HG02870 (cell line): ENCODE measurements around the gene LRRC27.
"Not testable (repeated sequence)": the region's sequence is repeated elsewhere in the genome, so short reads cannot be mapped to it uniquely, and the experiment has no call there.

Experiments used
- ATAC-seq: cut with Tn5 transposase; IDR thresholded peaks from one replicate; pipeline ENCODE4 v1.9.1; 2021; ENCODE audit warnings: mild to moderate bottlenecking, moderate library complexity; ENCODE audit not compliant: unreplicated experiment

Gene LRRC27

GRCh38 chr10:132335189-132336063 lies 3.4 kb downstream of the LRRC27 start:
- no peak for ATAC-seq

DNA sequence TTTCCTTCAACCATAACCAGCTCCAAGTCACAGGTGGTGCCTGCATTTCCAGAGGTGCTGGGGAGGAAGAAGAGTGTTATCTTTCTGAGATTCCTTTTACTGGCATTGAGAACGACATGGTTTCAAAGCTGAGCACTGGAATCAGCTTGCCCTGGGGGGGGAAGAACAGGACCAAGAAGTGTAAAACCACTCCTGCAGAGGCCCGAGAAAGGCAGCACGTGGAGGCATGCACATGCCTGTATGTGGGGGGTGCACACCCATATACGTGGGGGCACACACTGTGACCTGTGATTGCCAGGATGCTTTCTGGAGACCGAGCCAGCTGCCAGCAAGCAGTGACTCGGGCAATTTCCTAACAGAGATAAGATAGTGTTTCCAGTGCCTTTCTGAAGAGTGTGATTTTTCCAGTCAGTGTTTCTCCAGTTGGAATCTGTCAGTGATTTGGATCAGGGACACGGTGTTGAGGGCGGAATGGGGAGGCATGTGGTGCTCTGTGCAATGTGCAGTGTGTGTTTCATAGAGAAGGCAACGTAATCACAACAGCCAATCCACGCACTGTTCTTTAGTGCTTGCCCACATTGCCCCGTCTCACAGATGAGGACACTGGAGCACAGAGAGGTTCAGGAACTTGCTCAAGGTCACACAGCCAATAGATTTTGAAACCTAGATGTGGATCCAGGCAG lies 4.2 kb downstream of the LRRC27 start:
- ATAC-seq = no peak

- ATAC-seq = no peak
These were observed 5.0 kb downstream of the LRRC27 start for GRCh38 chr10:132336919-132337407.

DNA sequence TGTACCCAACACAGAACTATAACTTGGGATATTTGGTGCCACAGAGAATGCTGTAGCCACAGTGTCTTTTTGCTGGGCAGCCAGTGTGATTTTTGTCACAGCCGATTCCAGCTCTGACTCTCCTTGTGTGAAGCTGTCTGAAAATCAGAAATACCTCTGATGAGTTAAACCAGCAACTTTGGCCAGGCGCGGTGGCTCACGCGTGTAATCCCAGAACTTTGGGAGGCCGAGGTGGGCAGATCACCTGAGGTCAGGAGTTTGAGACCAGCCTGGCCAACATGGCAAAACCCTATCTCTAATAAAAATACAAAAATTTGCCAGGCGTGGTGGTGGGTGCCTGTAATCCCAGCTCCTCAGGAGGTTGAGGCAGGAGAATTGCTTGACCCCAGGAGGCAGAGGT lies 5.9 kb downstream of the LRRC27 start:
- not testable (repeated sequence) for ATAC-seq

DNA sequence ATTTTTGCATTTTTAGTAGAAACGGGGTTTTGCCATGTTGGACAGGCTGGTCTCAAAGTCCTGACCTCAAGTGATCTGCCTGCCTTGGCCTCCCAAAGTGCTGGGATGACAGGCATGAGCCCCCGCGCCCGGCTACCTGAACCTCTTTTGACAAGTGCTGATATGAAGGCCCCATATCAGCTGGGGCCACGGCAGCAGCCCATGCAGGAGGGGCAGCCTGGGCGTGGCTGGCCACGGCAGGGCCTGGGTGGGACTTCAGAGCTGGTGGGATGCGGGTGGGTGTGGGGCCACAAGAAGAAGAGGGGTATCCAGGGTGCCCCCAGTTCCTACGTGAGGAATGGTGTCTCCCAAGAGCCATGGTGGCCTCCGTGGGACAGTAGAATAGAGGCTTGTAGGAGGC lies 6.9 kb downstream of the LRRC27 start:
- ATAC-seq = no peak

DNA sequence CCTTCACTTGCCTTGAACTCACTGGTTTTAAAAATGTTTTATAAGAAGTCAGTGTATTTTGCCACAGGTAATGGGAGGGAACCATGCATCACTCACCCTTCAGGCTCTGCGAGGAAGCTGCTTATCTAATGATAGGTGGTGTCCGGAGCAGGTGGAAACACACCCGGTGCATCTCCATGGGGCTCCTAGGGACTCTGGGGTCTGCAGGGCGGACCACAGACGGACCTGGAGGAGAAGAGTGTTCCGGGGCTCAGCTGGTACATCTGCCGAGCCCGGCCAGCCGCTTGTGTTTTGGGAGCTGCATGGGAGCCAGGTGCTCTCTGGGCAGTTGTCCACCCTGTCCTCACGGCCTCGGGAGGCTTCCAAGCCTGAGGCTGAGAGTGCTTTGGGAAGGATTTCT lies 7.3 kb downstream of the LRRC27 start:
- ATAC-seq = no peak

GRCh38 chr10:132341017-132341416 lies 9.0 kb downstream of the LRRC27 start:
- no peak for ATAC-seq

- ATAC-seq = no peak
These were observed 9.8 kb downstream of the LRRC27 start for GRCh38 chr10:132341781-132342180.

- ATAC-seq = no peak
These were observed 10.6 kb downstream of the LRRC27 start for GRCh38 chr10:132342553-132342952.

- ATAC-seq = no peak
These were observed 12.4 kb downstream of the LRRC27 start for GRCh38 chr10:132344386-132344785.

- no peak for ATAC-seq
These were observed 13.4 kb downstream of the LRRC27 start for GRCh38 chr10:132345345-132345744.

GRCh38 chr10:132346806-132347205 lies 14.8 kb downstream of the LRRC27 start:
- no peak for ATAC-seq

- ATAC-seq = no peak
These were observed 15.4 kb downstream of the LRRC27 start for GRCh38 chr10:132347211-132347930.

GRCh38 chr10:132347931-132348267 lies 15.9 kb downstream of the LRRC27 start:
- ATAC-seq = no peak

- no peak for ATAC-seq
These were observed 17.8 kb downstream of the LRRC27 start for GRCh38 chr10:132349766-132350165.

- ATAC-seq = no peak
These were observed 18.4 kb downstream of the LRRC27 start for GRCh38 chr10:132350391-132350790.

GRCh38 chr10:132350946-132351345 lies 19.0 kb downstream of the LRRC27 start:
- ATAC-seq = no peak

GRCh38 chr10:132351611-132352010 lies 19.6 kb downstream of the LRRC27 start:
- ATAC-seq = no peak

DNA sequence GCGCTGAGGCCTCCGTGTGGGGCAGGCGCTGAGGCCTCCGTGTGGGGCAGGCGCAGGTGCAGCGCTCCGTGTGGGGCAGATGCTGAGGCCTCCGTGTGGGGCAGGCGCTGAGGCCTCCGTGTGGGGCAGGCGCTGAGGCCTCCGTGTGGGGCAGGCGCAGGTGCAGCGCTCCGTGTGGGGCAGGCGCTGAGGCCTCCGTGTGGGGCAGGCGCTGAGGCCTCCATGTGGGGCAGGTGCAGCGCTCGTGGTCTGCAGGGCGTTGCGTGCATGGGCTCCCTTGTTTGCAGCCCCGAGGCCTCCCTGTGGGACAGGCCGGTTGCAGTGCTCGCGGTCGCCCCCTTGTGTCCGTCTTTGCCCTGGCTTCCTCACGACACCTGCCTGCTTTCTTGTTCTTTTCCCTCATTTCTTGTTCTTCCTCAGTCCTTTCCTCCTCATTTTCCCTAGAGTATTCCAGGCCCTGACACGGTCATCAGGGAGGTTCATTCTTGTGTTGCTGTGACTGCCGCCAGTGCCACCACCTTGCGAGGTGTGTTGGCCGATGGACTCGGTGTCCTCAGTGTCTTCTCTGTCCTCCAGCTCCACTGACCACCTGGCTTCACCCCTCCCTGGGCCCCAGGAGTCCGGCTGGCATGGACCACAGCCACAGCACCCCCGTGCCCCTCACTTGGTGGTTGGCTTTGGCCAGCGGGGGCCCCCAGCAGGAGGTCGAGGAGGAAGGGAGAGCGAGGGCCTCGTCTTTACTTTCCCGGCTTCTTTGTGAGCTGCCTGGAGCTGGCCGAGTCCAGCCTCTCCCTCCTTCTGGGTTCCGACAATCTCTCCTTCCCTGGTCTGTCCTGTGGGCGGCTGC lies 20.7 kb downstream of the LRRC27 start:
- ATAC-seq = not testable (repeated sequence)

DNA sequence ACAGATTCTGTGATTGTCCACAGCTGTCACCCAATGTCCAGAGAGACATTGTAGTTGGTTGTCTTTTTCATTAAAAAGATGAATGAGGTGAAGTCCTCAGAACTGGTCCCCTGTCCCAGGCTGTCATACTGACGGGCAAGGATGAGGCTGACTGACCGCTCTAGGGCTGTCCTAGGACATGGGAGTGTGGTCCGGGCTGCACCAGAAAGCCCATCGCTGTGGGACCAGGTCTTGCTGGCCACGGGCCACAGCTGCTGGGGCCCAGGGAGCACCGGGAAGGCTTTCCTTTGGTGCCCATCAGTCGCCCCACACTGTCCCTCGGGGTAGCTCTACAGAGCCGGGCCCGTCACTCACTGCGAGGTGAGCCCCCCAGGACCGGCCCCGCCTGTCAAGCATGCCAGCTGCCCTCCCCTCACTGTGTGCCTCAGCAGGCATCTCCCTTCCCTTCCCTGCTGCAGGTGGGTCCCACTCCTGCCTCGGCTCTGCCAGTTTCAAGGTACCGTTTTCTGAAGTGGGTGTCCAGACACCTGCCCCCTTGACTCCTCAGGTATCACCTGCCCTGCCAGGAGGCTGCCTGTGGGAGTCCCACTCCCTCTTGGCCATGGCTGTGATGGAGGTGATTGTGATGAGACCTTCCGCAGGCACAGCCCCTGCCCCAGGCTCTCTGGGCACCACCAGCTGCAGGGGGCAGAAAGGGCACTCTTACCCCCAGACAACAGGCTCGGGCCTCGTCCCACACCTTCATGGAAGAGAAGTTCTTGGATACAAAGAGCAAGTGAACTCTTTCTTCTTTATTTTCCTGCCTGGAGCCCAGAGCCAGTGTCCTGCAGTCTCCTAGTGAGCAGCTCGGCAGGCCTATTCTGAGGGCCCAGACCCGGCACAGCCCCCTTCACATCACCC lies 21.7 kb downstream of the LRRC27 start:
- no peak for ATAC-seq
